IMR-90 (cell line): ENCODE results near the gene SDR39U1. TPM values are rescaled to one million over a fixed set of nuclear protein-coding genes. Genes with fewer than 3 reads are reported as not detected.

ENCODE experiments used
- ATAC-seq: fragments of 200-7000 bp; cut with Tn5 transposase; 2 replicates; pipeline ENCODE4 v1.9.1; 2020; ENCODE audit warnings: low read depth, mild to moderate bottlenecking, moderate library complexity
- BruUV-seq: library from RNA; stranded (reverse); fragments of 400-500 nt; replicated peaks from 2 replicates; lab custom pipeline; 2021; lab: Mats Ljungman, UMichigan
- CTCF ChIA-PET: fragments of 300-600 bp; formaldehyde crosslinking; extraction: SDS; loops from one replicate; lab custom pipeline; 2021; ENCODE audit warnings: antibody characterized with exemption; lab: Yijun Ruan, JAX
- POLR2A ChIA-PET: fragments of 300-600 bp; sonication (Branson Sonifier 250); formaldehyde crosslinking; loops from one replicate; lab custom pipeline; 2022; ENCODE audit warnings: antibody characterized with exemption; ENCODE audit not compliant: unreplicated experiment; lab: Charles Lee
- DNase-seq: peaks from one replicate; pipeline ENCODE4 v3.0.0; 2013
- H2AFZ ChIP-seq: replicated peaks from 2 replicates; pipeline ENCODE3; 2013; ENCODE audit warnings: low read length, mild to moderate bottlenecking; ENCODE audit not compliant: poor library complexity
- H2AK5ac ChIP-seq: 2 replicates; pipeline ENCODE4 v1.6.1; 2013; ENCODE audit warnings: low read depth, low read length, inconsistent platforms
- H2AK9ac ChIP-seq: replicated peaks from 2 replicates; pipeline ENCODE3; 2013; ENCODE audit warnings: mild to moderate bottlenecking, low read depth, low read length, moderate library complexity; ENCODE audit not compliant: poor library complexity
- H2BK120ac ChIP-seq: 2 replicates; pipeline ENCODE4 v1.6.1; 2013; ENCODE audit warnings: low read depth, low read length, inconsistent platforms
- H2BK15ac ChIP-seq: 3 replicates; pipeline ENCODE4 v1.6.1; 2013; ENCODE audit warnings: low read depth, low read length, inconsistent platforms
- H2BK20ac ChIP-seq: 2 replicates; pipeline ENCODE4 v1.6.1; 2013; ENCODE audit warnings: low read depth, mild to moderate bottlenecking, inconsistent platforms, low read length, moderate library complexity
- H2BK5ac ChIP-seq: 2 replicates; pipeline ENCODE4 v1.6.1; 2013; ENCODE audit warnings: mild to moderate bottlenecking, low read depth, low read length, inconsistent platforms; ENCODE audit not compliant: poor library complexity, severe bottlenecking
- H3K14ac ChIP-seq: replicated peaks from 2 replicates; pipeline ENCODE4 v1.6.1; 2013; ENCODE audit warnings: low read depth, low read length, inconsistent platforms
- H3K18ac ChIP-seq: 2 replicates; pipeline ENCODE4 v1.6.1; 2013; ENCODE audit warnings: low read depth, low read length, control low read depth
- H3K23ac ChIP-seq: 2 replicates; pipeline ENCODE4 v1.6.1; 2013; ENCODE audit warnings: low read depth, low read length, inconsistent platforms
- H3K27ac ChIP-seq: 2 replicates; pipeline ENCODE4 v1.5.1; 2013; ENCODE audit warnings: mild to moderate bottlenecking, control low read depth, low read length; ENCODE audit not compliant: insufficient read depth
- H3K27me3 ChIP-seq: 2 replicates; pipeline ENCODE4 v1.6.1; 2013; ENCODE audit warnings: low read length; ENCODE audit not compliant: control insufficient read depth, insufficient read depth
- H3K36me3 ChIP-seq: 2 replicates; pipeline ENCODE4 v1.6.1; 2013; ENCODE audit warnings: low read length, mixed read lengths; ENCODE audit not compliant: control insufficient read depth, insufficient read depth
- H3K4ac ChIP-seq: 2 replicates; pipeline ENCODE4 v1.6.1; 2013; ENCODE audit warnings: low read depth, low read length, inconsistent platforms
- H3K4me1 ChIP-seq: 2 replicates; pipeline ENCODE4 v1.6.1; 2013; ENCODE audit warnings: low read length, mixed read lengths; ENCODE audit not compliant: control insufficient read depth, insufficient read depth
- H3K4me2 ChIP-seq: 2 replicates; pipeline ENCODE4 v1.6.1; 2013; ENCODE audit warnings: low read depth, mild to moderate bottlenecking, control low read depth, low read length, moderate library complexity
- H3K4me3 ChIP-seq: 2 replicates; pipeline ENCODE4 v1.5.1; 2013; ENCODE audit warnings: low read depth, mild to moderate bottlenecking, control low read depth, low read length, moderate library complexity; ENCODE audit not compliant: insufficient read depth
- H3K56ac ChIP-seq: 2 replicates; pipeline ENCODE4 v1.6.1; 2013; ENCODE audit warnings: low read length, inconsistent platforms; ENCODE audit not compliant: insufficient read depth; ENCODE audit errors: extremely low read depth
- H3K79me1 ChIP-seq, 2 experiments: 2 replicates each; pipeline ENCODE4 v1.6.1; 2013; ENCODE audit warnings: low read length in 2 of 2, inconsistent platforms in 1 of 2, low read depth in 1 of 2
- H3K9ac ChIP-seq: 2 replicates; pipeline ENCODE4 v1.6.1; 2013; ENCODE audit warnings: low read depth, low read length, control low read depth
- H3K9me1 ChIP-seq: 2 replicates; pipeline ENCODE4 v1.6.1; 2013; ENCODE audit warnings: low read length, inconsistent platforms; ENCODE audit not compliant: insufficient read depth
- H3K9me3 ChIP-seq: 2 replicates; pipeline ENCODE4 v1.6.1; 2013; ENCODE audit warnings: low read length; ENCODE audit not compliant: control insufficient read depth, insufficient read depth
- H4K20me1 ChIP-seq: 2 replicates; pipeline ENCODE4 v1.6.1; 2013; ENCODE audit warnings: low read length, inconsistent platforms; ENCODE audit not compliant: insufficient read depth
- H4K5ac ChIP-seq: 2 replicates; pipeline ENCODE4 v1.6.1; 2013; ENCODE audit warnings: mild to moderate bottlenecking, low read depth, low read length, control low read depth
- H4K8ac ChIP-seq, 2 experiments: 2 replicates each; pipeline ENCODE4 v1.6.1; 2013; ENCODE audit warnings: low read depth in 2 of 2, low read length in 2 of 2, control low read depth in 1 of 2, inconsistent platforms in 1 of 2
- H4K91ac ChIP-seq: 2 replicates; pipeline ENCODE4 v1.6.1; 2013; ENCODE audit warnings: low read depth, low read length, inconsistent platforms; ENCODE audit not compliant: insufficient read depth
- CTCF ChIP-seq: conservative IDR thresholded peaks from 2 replicates; pipeline ENCODE4 v1.5.1; 2012; ENCODE audit warnings: mild to moderate bottlenecking, low read depth, low read length, improper control_type of control experiment
- WGBS, 2 experiments: methylation state at CpG; one replicate each; pipeline versions ENCODE4 v1.1.5 to v1.1.7; 2013; ENCODE audit warnings: missing lambda C conversion rate in 2 of 2; ENCODE audit not compliant: insufficient read length in 1 of 2; ENCODE audit errors: extremely low coverage in 2 of 2; 5-methylcytosine and 5-hydroxymethylcytosine counted together
- dilution Hi-C: fragments of 300-500 bp; cut with HindIII; formaldehyde crosslinking; loops from one replicate; pipeline ENCODE4 v1.14.3; 2018; ENCODE audit warnings: low sequenced_read_pairs; ENCODE audit not compliant: unreplicated experiment
- in situ Hi-C: fragments of 300-500 bp; cut with MboI; formaldehyde crosslinking; loops from 3 replicates; pipeline ENCODE4 v1.14.3; 2019; ENCODE audit warnings: low sequenced_read_pairs, inconsistent platforms, mixed read lengths
- intact Hi-C: fragments of 100-400 bp; cut with micrococcal nuclease; formaldehyde crosslinking; loops from 2 replicates; pipeline ENCODE4 v1.10.0; 2022
- polyA plus RNA-seq, 3 experiments: library from polyadenylated mRNA; depleted of rRNA; stranded (reverse); fragments of >200 nt; gene quantifications; 2 replicates each; pipeline ENCODE4 v1.2.3, GENCODE V29; 2012; ENCODE audit warnings: low replicate concordance in 1 of 3
- total RNA-seq: library from RNA; depleted of rRNA; stranded (reverse); fragments of >200 nt; gene quantifications from 2 replicates; pipeline ENCODE4 v1.2.3, GENCODE V29; 2012
- TF ChIP-seq, protein P1 (sequence below): fragments of 150-350 bp; IDR thresholded peaks from 2 replicates; pipeline ENCODE4 v1.6.1; 2017; ENCODE audit warnings: mild to moderate bottlenecking, antibody characterized with exemption, low read length, low read depth

The SDR39U1 gene
- total and polyA plus RNA-seq, 2 of the 4 experiments (the other 2 are of a cell fraction) = 7.5 to 46.3 TPM

DNA sequence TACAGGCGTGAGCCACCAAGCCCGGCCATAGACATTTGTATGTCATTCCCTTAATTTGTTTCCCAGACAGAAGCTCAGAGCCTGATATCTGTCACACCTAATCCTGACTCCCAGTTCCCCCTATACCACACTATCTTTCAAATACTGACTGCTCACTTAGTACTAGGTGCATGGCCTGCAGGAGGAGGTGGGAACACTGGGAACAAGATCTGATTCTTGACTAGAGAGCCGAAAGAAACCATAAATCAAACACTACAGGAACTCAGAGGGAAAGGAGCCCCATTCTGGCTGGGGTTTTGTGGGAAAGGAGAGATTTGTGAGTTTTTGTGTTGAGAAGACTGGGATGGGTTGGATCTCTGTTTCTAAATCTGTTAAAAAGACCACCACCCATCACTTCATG is 7.9 kb downstream of the SDR39U1 start (continued):
- TF ChIP-seq CTCF = no peak

GRCh38 chr14:24434036-24434435 is 8.5 kb downstream of the SDR39U1 start:
- Histone ChIP-seq H2BK5ac (no peak overlapping the region), H3K27ac (no peak overlapping the region), H3K36me3 (peaks cover 45% of the 10 kb centered on the region), H2BK15ac (no peak overlapping the region), H4K5ac (no peak overlapping the region), H3K9ac (no peak overlapping the region), H3K79me1 (peaks cover 26 to 49% of the 10 kb centered on the region in 2 experiments), H2AK5ac (no peak overlapping the region), H3K4me1 (peaks cover 17% of the 10 kb centered on the region; the same call in 1 of the 2 replicates), H4K8ac (no peak overlapping the region), H2AFZ (no peak overlapping the region), H3K9me1 (peaks cover 4% of the 10 kb centered on the region), H3K56ac (no peak overlapping the region), H3K4ac (no peak overlapping the region), H3K23ac (no peak overlapping the region), H4K91ac (no peak overlapping the region), H2BK120ac (no peak overlapping the region), H3K14ac (no peak overlapping the region), H2BK20ac (no peak overlapping the region), H3K9me3 (no peaks in the 10 kb centered on the region), H3K4me2 (no peak overlapping the region), H3K4me3 (no peak overlapping the region), H2AK9ac (no peak overlapping the region), H4K20me1 (peaks cover 30% of the 10 kb centered on the region), H3K27me3 (no peaks in the 10 kb centered on the region), H3K18ac (no peak overlapping the region)
- in situ Hi-C loops = loop anchor here (10.0 to 25.0 kb wide), 4 partner anchors 69 to 1122 kb away; partner anchors contain the start of genes BCL2L2, FITM1, GMPR2 and NEDD8
- CTCF ChIA-PET = interaction anchor here (1.2 kb wide), 1 partner anchor 101 kb away, joined by 6 read pairs; no protein-coding TSS in a partner anchor
- BruUV-seq = no TSS peak
- dilution Hi-C loops = no loop called here
- ATAC-seq = no peak
- TF ChIP-seq, protein P1, sequence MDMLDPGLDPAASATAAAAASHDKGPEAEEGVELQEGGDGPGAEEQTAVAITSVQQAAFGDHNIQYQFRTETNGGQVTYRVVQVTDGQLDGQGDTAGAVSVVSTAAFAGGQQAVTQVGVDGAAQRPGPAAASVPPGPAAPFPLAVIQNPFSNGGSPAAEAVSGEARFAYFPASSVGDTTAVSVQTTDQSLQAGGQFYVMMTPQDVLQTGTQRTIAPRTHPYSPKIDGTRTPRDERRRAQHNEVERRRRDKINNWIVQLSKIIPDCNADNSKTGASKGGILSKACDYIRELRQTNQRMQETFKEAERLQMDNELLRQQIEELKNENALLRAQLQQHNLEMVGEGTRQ = no peak
- no CpG with 5 or more reads among the region's 7 CpGs for whole genome bisulfite sequencing, 2 experiments
- intact Hi-C loops = loop anchor here (10.0 kb wide), 1 partner anchor 219 kb away; the partner anchor contains the start of genes CHMP4A and MDP1
- no peak for DNase-seq
- POLR2A ChIA-PET = interaction anchor here (0.6 kb wide), 1 partner anchor 98 kb away, joined by 3 read pairs; no protein-coding TSS in a partner anchor
